Prostate gland (tissue), 2 donors: ENCODE measurements around the gene LONRF2. TPM values are rescaled to one million over a fixed set of nuclear protein-coding genes. Genes with fewer than 3 reads are reported as not detected.

Experiments used
- DNase-seq: peaks from one replicate; pipeline ENCODE4 v3.0.0-alpha.2; 2019; ENCODE audit warnings: low spot score
- H3K27ac ChIP-seq, 2 donors: fragments of 200-600 bp; sonication (generic); 2 replicates each; pipeline ENCODE4 v1.5.1; 2017 to 2019
- H3K27me3 ChIP-seq: fragments of 200-600 bp; sonication (generic); replicated peaks from 2 replicates; pipeline ENCODE4 v1.5.1; 2019; ENCODE audit not compliant: insufficient read depth
- H3K36me3 ChIP-seq, 2 donors: fragments of 200-600 bp; sonication (generic); 1 replicate in 1 of 2; 2 replicates in 1 of 2; pipeline versions ENCODE4 v1.5.1 to v1.8.1; 2017 to 2019
- H3K4me1 ChIP-seq: fragments of 200-600 bp; sonication (generic); replicated peaks from 2 replicates; pipeline ENCODE4 v1.5.1; 2019
- H3K4me3 ChIP-seq, 2 donors: fragments of 200-600 bp; sonication (generic); 2 replicates each; pipeline ENCODE4 v1.5.1; 2017 to 2019
- H3K9me3 ChIP-seq: fragments of 200-600 bp; sonication (generic); 2 replicates; pipeline ENCODE4 v1.5.1; 2017
- CTCF ChIP-seq, 4 experiments: fragments of 200-600 bp in 2 of 4; fragments of 450-650 bp in 2 of 4; sonication (generic) in 2 of 4; IDR thresholded peaks; 1 replicate in 3 of 4; 2 replicates in 1 of 4; pipeline ENCODE4 v1.5.1; 2016 to 2019; ENCODE audit warnings: antibody characterized with exemption in 4 of 4, mild to moderate bottlenecking in 2 of 4, moderate library complexity in 2 of 4
- POLR2A ChIP-seq: fragments of 450-650 bp; IDR thresholded peaks from one replicate; pipeline ENCODE4 v1.6.1; 2016; ENCODE audit warnings: antibody characterized with exemption, mild to moderate bottlenecking
- POLR2AphosphoS5 ChIP-seq: sonication (generic); formaldehyde crosslinking; IDR thresholded peaks from one replicate; pipeline ENCODE4 v1.6.1; 2017; ENCODE audit warnings: antibody characterized with exemption
- WGBS: methylation state at CpG from one replicate; pipeline ENCODE4 v1.1.5; 2018; 5-methylcytosine and 5-hydroxymethylcytosine counted together
- intact Hi-C: fragments of 100-400 bp; cut with DNase I; formaldehyde crosslinking; loops from one replicate; pipeline ENCODE4 v1.14.2; 2022
- total RNA-seq, 2 donors: library from RNA; depleted of rRNA; stranded (reverse); fragments of >200 nt; gene quantifications; one replicate each; pipeline ENCODE4 v1.1.0, GENCODE V29; 2016

Gene LONRF2
- total RNA-seq, 2 donors from 2014 or later: 8.2 to 20.4 TPM

- TF ChIP-seq POLR2AphosphoS5 (no peak), CTCF (IDR thresholded peaks at IDR 0.05) (no peak), POLR2A (no peak)
- Histone ChIP-seq H3K9me3 (no peaks in the 10 kb centered on the region), H3K4me1 (no peaks in the 10 kb centered on the region), H3K27me3 (no peaks in the 10 kb centered on the region), H3K4me3 (no peak overlapping the region), H3K27ac (no peak overlapping the region), H3K36me3 (no peaks in the 10 kb centered on the region)
- DNase-seq: no peak
- intact Hi-C loops: no loop called here
- 81% methylated on average over 10 of the region's 10 CpGs for WGBS
Observed at GRCh38 chr2:100237163-100237562, 85.1 kb downstream of the LONRF2 start.

GRCh38 chr2:100236166-100236565 is 86.1 kb downstream of the LONRF2 start:
- no peaks in the 10 kb centered on the region for H3K36me3 ChIP-seq
- WGBS: 98% methylated on average over 6 of the region's 6 CpGs

GRCh38 chr2:100235581-100235980 is 86.7 kb downstream of the LONRF2 start:
- H3K4me3 ChIP-seq: no peak overlapping the region
- no peaks in the 10 kb centered on the region for H3K9me3 ChIP-seq
- H3K27ac ChIP-seq: no peak overlapping the region
- no peaks in the 10 kb centered on the region for H3K36me3 ChIP-seq
- TF ChIP-seq CTCF (IDR thresholded peaks at IDR 0.05) (no peak), POLR2A (no peak), POLR2AphosphoS5 (no peak)
- intact Hi-C loops: no loop called here
- H3K4me1 ChIP-seq: no peaks in the 10 kb centered on the region
- no peaks in the 10 kb centered on the region for H3K27me3 ChIP-seq
- DNase-seq: no peak
- WGBS: 95% methylated on average over 4 of the region's 4 CpGs

More at GRCh38 chr2:100236166-100236565, 86.1 kb downstream of the LONRF2 start:
- no peak for TF ChIP-seq CTCF (IDR thresholded peaks at IDR 0.05)
- no peak for TF ChIP-seq POLR2AphosphoS5
- no peak for TF ChIP-seq POLR2A
- intact Hi-C loops: no loop called here
- Histone ChIP-seq H3K4me1 (no peaks in the 10 kb centered on the region), H3K27me3 (no peaks in the 10 kb centered on the region), H3K9me3 (no peaks in the 10 kb centered on the region), H3K4me3 (no peak overlapping the region), H3K27ac (no peak overlapping the region)
- no peak for DNase-seq

- no peak for DNase-seq
- peaks cover 3% of the 10 kb centered on the region for H3K4me1 ChIP-seq
- H3K4me3 ChIP-seq: no peak overlapping the region
- no peak for TF ChIP-seq POLR2AphosphoS5
- no peak for TF ChIP-seq POLR2A
- TF ChIP-seq CTCF (IDR thresholded peaks at IDR 0.05): no peak
- H3K36me3 ChIP-seq: no peaks in the 10 kb centered on the region
- no peak overlapping the region for H3K27ac ChIP-seq
- 84% methylated on average over 16 of the region's 16 CpGs for WGBS
- intact Hi-C loops: no loop called here
- H3K9me3 ChIP-seq: no peaks in the 10 kb centered on the region
- no peaks in the 10 kb centered on the region for H3K27me3 ChIP-seq
Observed at GRCh38 chr2:100235098-100235497, 87.2 kb downstream of the LONRF2 start.

GRCh38 chr2:100234141-100234540 is 88.2 kb downstream of the LONRF2 start:
- H3K9me3 ChIP-seq: no peaks in the 10 kb centered on the region
- TF ChIP-seq POLR2A (no peak), POLR2AphosphoS5 (no peak), CTCF (IDR thresholded peaks at IDR 0.05) (no peak)
- no peak for DNase-seq
- H3K36me3 ChIP-seq: no peaks in the 10 kb centered on the region
- H3K27ac ChIP-seq: no peak overlapping the region
- H3K4me3 ChIP-seq: no peak overlapping the region
- H3K4me1 ChIP-seq: peaks cover 3% of the 10 kb centered on the region
- 92% methylated on average over 4 of the region's 4 CpGs for WGBS
- intact Hi-C loops: no loop called here
- no peaks in the 10 kb centered on the region for H3K27me3 ChIP-seq
